WERI-Rb-1 (cell line): Measurements from ENCODE around the gene PDAP1.

Experiments used
- DNase-seq: peaks from one replicate; pipeline ENCODE4 v3.0.0-alpha.2; 2020
- H3K27ac ChIP-seq: fragments of 250-450 bp; sonication (Bioruptor Pico); 2 replicates; pipeline ENCODE4 v1.5.1; 2020; ENCODE audit warnings: mild to moderate bottlenecking, moderate library complexity
- H3K27me3 ChIP-seq: fragments of 250-450 bp; sonication (Bioruptor Pico); 2 replicates; pipeline ENCODE4 v1.5.1; 2021; ENCODE audit warnings: mild to moderate bottlenecking, low read depth, moderate library complexity; ENCODE audit not compliant: insufficient read depth, severe bottlenecking
- H3K36me3 ChIP-seq: fragments of 250-450 bp; sonication (Bioruptor Pico); 2 replicates; pipeline ENCODE4 v1.5.1; 2020; ENCODE audit warnings: mild to moderate bottlenecking, moderate library complexity
- H3K4me3 ChIP-seq: 2 replicates; pipeline ENCODE4 v1.5.1; 2011; ENCODE audit warnings: low read depth, mild to moderate bottlenecking, control low read depth, low read length
- H3K9me3 ChIP-seq: fragments of 250-450 bp; sonication (Bioruptor Pico); 2 replicates; pipeline ENCODE4 v1.5.1; 2021; ENCODE audit warnings: mild to moderate bottlenecking, moderate library complexity; ENCODE audit not compliant: severe bottlenecking
- TF ChIP-seq, protein P1 (sequence below): IDR thresholded peaks from 2 replicates; pipeline ENCODE4 v1.5.1; 2011; ENCODE audit warnings: low read depth, mild to moderate bottlenecking, control low read depth, inconsistent platforms, low read length

The PDAP1 gene

DNA sequence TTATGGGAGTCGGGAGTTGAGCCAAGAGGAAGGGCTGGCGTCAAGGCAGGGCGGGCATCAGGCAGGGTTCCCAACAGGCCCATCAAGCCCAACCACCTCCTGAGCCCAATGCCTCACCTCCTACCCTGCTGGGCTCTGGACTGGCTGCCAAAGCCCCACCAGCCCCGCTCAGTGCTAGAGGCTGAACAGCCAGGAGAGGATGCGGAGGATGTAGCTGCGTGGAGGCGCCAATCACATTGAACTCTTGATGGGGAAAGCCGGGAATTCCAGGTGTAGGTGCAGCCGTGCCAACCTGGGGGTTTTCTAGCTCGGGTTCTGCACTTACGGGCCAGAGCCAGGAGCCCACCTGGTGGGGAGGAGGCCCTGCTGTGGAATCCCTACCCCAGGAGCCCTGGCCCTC lies 44.7 kb upstream of the PDAP1 start:
- TF ChIP-seq, protein P1, sequence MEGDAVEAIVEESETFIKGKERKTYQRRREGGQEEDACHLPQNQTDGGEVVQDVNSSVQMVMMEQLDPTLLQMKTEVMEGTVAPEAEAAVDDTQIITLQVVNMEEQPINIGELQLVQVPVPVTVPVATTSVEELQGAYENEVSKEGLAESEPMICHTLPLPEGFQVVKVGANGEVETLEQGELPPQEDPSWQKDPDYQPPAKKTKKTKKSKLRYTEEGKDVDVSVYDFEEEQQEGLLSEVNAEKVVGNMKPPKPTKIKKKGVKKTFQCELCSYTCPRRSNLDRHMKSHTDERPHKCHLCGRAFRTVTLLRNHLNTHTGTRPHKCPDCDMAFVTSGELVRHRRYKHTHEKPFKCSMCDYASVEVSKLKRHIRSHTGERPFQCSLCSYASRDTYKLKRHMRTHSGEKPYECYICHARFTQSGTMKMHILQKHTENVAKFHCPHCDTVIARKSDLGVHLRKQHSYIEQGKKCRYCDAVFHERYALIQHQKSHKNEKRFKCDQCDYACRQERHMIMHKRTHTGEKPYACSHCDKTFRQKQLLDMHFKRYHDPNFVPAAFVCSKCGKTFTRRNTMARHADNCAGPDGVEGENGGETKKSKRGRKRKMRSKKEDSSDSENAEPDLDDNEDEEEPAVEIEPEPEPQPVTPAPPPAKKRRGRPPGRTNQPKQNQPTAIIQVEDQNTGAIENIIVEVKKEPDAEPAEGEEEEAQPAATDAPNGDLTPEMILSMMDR = no peak
- no peaks in the 10 kb centered on the region for H3K9me3 ChIP-seq
- H3K36me3 ChIP-seq = peaks cover 98% of the 10 kb centered on the region
- H3K4me3 ChIP-seq = no peak overlapping the region
- no peak overlapping the region for H3K27ac ChIP-seq
- no peaks in the 10 kb centered on the region for H3K27me3 ChIP-seq
- no peak for DNase-seq

DNA sequence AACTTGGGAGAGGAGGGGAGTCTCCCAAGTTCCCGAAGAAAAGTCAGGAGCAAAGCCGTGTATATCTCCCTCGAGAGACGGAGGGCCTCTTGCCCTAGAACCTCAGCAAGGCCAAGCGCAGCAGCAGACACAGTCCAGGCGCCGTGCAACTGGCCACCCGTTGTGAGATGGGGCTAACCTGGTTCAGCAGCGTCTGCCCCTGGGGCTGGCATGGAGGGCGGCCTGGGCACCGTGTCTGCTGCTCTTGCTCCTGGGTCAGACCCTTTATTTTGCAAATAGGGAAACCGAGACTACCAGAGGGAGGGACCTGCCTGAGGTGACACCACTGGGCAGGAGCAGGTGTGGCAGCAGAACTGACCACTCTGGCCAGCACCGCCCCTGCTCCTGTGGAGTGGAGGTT lies 44.1 kb upstream of the PDAP1 start:
- Histone ChIP-seq H3K27ac (no peak overlapping the region), H3K4me3 (no peak overlapping the region), H3K27me3 (no peaks in the 10 kb centered on the region), H3K36me3 (peaks cover 98% of the 10 kb centered on the region), H3K9me3 (no peaks in the 10 kb centered on the region)
- DNase-seq = no peak
- TF ChIP-seq, protein P1 = no peak

DNA sequence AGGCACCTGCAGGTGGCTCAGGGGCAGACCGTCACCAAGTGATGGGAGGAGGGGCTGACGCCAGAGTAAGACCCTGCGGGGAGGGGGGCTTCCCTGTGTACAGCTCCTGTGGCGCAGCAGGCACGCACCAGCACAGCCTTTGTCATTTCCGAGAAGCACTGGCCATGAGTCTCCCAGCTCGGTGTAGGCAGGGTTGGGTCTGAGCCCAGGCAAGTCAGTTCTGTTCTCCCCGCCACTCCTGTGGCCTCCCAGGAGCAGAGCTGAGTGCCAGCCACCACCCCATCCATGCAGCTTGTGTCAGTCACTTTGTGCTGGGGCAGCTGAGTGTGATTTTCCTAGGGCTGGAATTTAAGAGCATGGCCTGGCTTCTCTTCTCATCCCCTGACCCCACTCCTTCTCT lies 43.5 kb upstream of the PDAP1 start:
- TF ChIP-seq, protein P1 = no peak

DNA sequence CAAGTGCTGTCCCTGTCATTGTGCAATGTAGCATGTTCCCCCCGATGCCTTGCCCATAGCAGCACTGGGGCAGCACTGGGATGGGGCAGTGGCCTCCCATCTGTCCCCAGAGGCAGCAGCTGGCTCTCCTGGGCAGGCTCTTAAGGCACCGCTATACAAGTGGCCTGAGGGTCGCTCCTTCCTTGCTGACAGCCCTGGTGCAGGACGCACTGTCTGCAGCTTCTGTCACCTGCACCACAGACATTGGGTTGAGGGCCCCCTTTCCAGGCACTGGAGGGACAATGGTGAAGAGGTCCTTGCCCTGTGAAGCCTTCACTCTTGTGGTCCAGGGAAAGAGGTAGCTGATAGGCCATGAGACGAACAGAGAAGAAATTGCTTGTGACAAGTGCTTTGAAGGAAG lies 40.9 kb upstream of the PDAP1 start:
- Histone ChIP-seq H3K36me3 (peaks cover 86% of the 10 kb centered on the region), H3K27ac (no peak overlapping the region), H3K27me3 (no peaks in the 10 kb centered on the region), H3K9me3 (no peaks in the 10 kb centered on the region), H3K4me3 (no peak overlapping the region)
- no peak for DNase-seq
- TF ChIP-seq, protein P1 = no peak

More for the DNA sequence above, 43.5 kb upstream of the PDAP1 start:
- Histone ChIP-seq H3K36me3 (peaks cover 92% of the 10 kb centered on the region), H3K9me3 (no peaks in the 10 kb centered on the region), H3K4me3 (no peak overlapping the region), H3K27me3 (no peaks in the 10 kb centered on the region), H3K27ac (no peak overlapping the region)
- no peak for DNase-seq

DNA sequence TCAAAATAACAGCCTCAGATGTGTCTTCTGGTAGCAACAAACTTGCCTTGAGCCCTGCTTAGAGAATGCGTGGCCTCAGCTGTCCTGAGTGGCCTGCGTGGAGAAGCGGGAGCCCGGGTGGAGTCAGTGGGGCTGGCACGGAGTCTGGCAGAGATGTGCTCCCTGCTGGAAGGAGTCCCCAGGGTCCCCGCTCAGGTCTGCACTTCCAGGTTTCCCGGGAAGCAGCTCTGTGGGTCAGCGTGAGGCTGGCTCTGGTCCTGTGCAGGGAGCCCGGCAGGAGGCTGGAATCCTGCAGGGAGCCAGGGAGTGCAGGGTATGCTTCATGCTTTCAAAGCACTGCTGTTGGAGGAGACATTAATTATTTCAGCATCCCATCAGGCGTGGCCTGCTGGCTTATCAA lies 40.5 kb upstream of the PDAP1 start:
- Histone ChIP-seq H3K9me3 (no peaks in the 10 kb centered on the region), H3K4me3 (no peak overlapping the region), H3K27ac (no peak overlapping the region), H3K36me3 (peaks cover 86% of the 10 kb centered on the region), H3K27me3 (no peaks in the 10 kb centered on the region)
- TF ChIP-seq, protein P1 = no peak
- no peak for DNase-seq

DNA sequence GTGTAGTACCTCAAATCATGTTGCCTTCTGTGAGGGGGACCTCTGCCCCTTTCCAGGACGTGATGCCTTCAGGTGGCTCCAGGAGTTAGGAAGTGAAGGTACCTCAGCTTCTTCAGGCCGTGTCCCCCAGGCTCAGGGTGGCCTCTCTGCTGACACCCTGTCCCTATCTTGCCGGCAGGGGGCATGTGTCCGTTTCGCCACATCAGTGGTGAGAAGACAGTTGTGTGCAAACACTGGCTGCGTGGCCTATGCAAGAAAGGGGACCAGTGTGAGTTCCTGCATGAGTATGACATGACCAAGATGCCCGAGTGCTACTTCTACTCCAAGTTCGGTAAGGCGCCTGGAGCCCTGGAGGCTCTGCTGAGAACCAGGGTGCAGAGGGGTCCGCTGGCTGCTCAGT lies 39.5 kb upstream of the PDAP1 start:
- H3K9me3 ChIP-seq = no peaks in the 10 kb centered on the region
- H3K4me3 ChIP-seq = no peak overlapping the region
- H3K36me3 ChIP-seq = peaks cover 88% of the 10 kb centered on the region
- no peaks in the 10 kb centered on the region for H3K27me3 ChIP-seq
- DNase-seq = no peak
- H3K27ac ChIP-seq = no peak overlapping the region
- TF ChIP-seq, protein P1 = no peak
